NOMO-1 treated with dmso at 0.1 percent for 144 hours (cell line): ENCODE data around the gene RIN1.
A peak's percentile ranks its signal among the peaks of the same experiment; 100 is the strongest.
"Not testable (repeated sequence)": the region's sequence is repeated elsewhere in the genome, so short reads cannot be mapped to it uniquely, and the experiment has no call there.

Source experiments
- DNase-seq: peaks from one replicate; lab custom pipeline; 2025; ENCODE audit not compliant: unreplicated experiment; lab: John Stamatoyannopoulos, UW

The RIN1 gene

GRCh38 chr11:66336234-66337102, at the start of gene RIN1:
TSS of gene RIN1 (minus strand) at chr11:66336434. CDS start at chr11:66336402, 32 bp downstream.
- peak; percentile 68 for DNase-seq

- not testable (repeated sequence) for DNase-seq
Observed at GRCh38 chr11:66384316-66384715, 48.1 kb upstream of the RIN1 start.

GRCh38 chr11:66380264-66380663, 44.0 kb upstream of the RIN1 start:
- not testable (repeated sequence) for DNase-seq

- not testable (repeated sequence) for DNase-seq
Observed at GRCh38 chr11:66373690-66374287, 37.6 kb upstream of the RIN1 start.

- DNase-seq, result no peak
Observed at GRCh38 chr11:66373265-66373664, 37.0 kb upstream of the RIN1 start.

GRCh38 chr11:66371627-66372415, 35.6 kb upstream of the RIN1 start, which contains the start of gene SLC29A2:
TSS of gene SLC29A2 (minus strand) at chr11:66371760. CDS start at chr11:66371591, 169 bp downstream.
- peak; percentile 79 for DNase-seq

GRCh38 chr11:66369073-66369894, 33.0 kb upstream of the RIN1 start:
- DNase-seq, result no peak

- DNase-seq, result no peak
Observed at GRCh38 chr11:66368484-66368883, 32.2 kb upstream of the RIN1 start.

GRCh38 chr11:66367561-66368312, 31.5 kb upstream of the RIN1 start:
- DNase-seq, result no peak

GRCh38 chr11:66366844-66367477, 30.7 kb upstream of the RIN1 start:
- no peak for DNase-seq

GRCh38 chr11:66365711-66366619, 29.7 kb upstream of the RIN1 start:
- no peak for DNase-seq

- no peak for DNase-seq
Observed at GRCh38 chr11:66365166-66365565, 28.9 kb upstream of the RIN1 start.

- no peak for DNase-seq
Observed at GRCh38 chr11:66363805-66364535, 27.7 kb upstream of the RIN1 start.

- DNase-seq, result no peak
Observed at GRCh38 chr11:66363187-66363601, 27.0 kb upstream of the RIN1 start.

GRCh38 chr11:66362481-66363147, 26.4 kb upstream of the RIN1 start:
- DNase-seq, result no peak

GRCh38 chr11:66361502-66361941, 25.3 kb upstream of the RIN1 start:
- no peak for DNase-seq
